ENCODE results near the gene WDR48. TPM values are rescaled to one million over a fixed set of nuclear protein-coding genes. Genes with fewer than 3 reads are reported as not detected.

The WDR48 gene
- total RNA-seq, 1 experiment from 2014 or later: 34.1 TPM

DNA sequence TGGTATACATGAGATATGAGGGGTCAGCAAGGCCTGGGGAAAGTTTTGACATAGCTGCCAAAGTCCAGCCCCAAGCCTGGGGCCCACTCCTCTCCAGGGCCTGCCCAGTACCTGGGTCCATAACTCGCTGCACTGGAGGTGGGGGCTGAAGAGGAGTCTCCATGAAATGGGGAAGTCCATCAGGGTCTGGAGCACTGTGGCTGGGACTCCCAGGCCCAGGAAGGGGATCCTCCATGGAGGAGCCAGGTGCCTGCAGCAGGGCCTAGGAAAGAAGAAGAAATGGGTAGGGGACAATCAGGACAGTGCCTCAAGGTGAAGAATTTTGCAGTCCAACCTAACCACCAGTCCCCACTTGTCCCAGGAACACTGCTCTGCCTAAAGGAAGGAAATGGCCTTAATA is 47.4 kb downstream of the WDR48 start:
- BruUV-seq (replicated peaks): no TSS peak
- Mint-ChIP-seq H3K4me3 (ENCODE audit: low read depth, unreplicated experiment) (no peak overlapping the region), H3K9me3 (ENCODE audit: low read depth, unreplicated experiment) (no peaks in the 10 kb centered on the region), H3K4me1 (ENCODE audit: low read depth, unreplicated experiment) (peaks cover 36% of the 10 kb centered on the region), H3K36me3 (ENCODE audit: insufficient read depth, unreplicated experiment) (peaks cover 31% of the 10 kb centered on the region), H3K27ac (ENCODE audit: unreplicated experiment) (no peak overlapping the region), H3K27me3 (ENCODE audit: unreplicated experiment) (no peaks in the 10 kb centered on the region)
- DNase-seq: no peak
- CTCF ChIA-PET: no interaction called here
- TF ChIP-seq, protein P1, sequence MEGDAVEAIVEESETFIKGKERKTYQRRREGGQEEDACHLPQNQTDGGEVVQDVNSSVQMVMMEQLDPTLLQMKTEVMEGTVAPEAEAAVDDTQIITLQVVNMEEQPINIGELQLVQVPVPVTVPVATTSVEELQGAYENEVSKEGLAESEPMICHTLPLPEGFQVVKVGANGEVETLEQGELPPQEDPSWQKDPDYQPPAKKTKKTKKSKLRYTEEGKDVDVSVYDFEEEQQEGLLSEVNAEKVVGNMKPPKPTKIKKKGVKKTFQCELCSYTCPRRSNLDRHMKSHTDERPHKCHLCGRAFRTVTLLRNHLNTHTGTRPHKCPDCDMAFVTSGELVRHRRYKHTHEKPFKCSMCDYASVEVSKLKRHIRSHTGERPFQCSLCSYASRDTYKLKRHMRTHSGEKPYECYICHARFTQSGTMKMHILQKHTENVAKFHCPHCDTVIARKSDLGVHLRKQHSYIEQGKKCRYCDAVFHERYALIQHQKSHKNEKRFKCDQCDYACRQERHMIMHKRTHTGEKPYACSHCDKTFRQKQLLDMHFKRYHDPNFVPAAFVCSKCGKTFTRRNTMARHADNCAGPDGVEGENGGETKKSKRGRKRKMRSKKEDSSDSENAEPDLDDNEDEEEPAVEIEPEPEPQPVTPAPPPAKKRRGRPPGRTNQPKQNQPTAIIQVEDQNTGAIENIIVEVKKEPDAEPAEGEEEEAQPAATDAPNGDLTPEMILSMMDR (IDR thresholded peaks at IDR 0.05; ENCODE audit: unreplicated experiment): no peak
- intact Hi-C loops (cut with micrococcal nuclease; ENCODE audit: unreplicated experiment): no loop called here

DNA sequence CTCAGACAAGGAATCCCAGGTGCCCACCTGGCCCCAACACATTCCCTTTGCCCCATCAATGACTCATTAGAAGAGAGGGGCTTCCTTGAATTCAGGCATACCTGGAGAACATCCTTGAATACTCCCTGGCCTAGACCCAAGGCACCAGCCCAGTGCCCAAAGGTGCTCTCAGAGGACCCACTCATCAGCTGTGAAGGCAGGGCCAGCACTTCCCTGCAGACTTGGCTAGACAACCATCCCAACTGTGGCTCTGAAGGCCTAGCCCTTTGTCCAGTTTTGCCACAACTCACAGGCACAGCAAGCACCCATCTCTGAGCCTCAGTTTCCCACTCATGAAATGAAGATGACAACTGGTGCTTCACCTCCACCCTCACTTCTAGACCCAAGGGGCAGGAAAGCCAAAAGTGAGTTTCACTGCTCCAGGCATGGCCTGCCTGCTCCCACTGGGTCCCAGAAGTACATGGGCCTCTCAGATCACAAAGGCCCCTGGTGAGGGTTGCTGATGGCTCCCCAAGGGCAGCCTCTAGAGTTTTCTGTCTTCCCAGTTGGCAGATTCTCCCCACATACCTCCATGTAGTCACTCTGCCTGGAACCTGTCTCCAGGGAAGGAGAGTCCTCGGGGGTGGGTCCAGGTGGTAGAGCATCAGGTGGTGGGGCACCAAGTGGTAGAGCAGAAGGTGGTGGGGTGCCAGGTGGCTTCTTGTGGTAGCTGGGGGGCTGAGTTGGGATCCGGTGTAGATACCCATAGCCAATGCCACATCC is 48.1 kb downstream of the WDR48 start:
- no peaks in the 10 kb centered on the region for H3K27me3 Mint-ChIP-seq (ENCODE audit: unreplicated experiment)
- TF ChIP-seq, protein P1 (IDR thresholded peaks at IDR 0.05; ENCODE audit: unreplicated experiment): no peak
- H3K9me3 Mint-ChIP-seq (ENCODE audit: low read depth, unreplicated experiment): no peaks in the 10 kb centered on the region
- no peak overlapping the region for H3K27ac Mint-ChIP-seq (ENCODE audit: unreplicated experiment)
- intact Hi-C loops (cut with micrococcal nuclease; ENCODE audit: unreplicated experiment): no loop called here
- no TSS peak for BruUV-seq (replicated peaks)
- peaks cover 39% of the 10 kb centered on the region for H3K4me1 Mint-ChIP-seq (ENCODE audit: low read depth, unreplicated experiment)
- CTCF ChIA-PET: no interaction called here
- H3K36me3 Mint-ChIP-seq (ENCODE audit: insufficient read depth, unreplicated experiment): peaks cover 32% of the 10 kb centered on the region
- DNase-seq: no peak
- no peak overlapping the region for H3K4me3 Mint-ChIP-seq (ENCODE audit: low read depth, unreplicated experiment)

DNA sequence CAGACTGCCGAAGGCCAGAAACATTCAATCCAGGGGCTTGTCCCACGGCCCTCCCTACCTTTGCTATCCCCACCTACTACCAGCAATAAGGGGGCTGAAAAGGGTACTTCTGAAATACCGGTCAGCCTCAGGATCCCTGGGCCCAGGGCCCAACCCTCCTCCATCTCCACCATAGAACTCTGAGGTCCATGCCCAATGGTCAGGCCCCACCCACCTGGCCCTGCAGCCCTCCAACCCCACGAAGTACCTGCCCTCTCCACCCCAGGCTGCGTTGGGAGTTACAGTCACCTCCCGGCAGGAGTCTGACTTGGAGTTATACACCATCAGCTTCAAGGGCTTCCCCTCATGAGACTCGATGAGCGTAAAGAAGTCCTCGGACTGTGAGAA is 48.7 kb downstream of the WDR48 start:
- CTCF ChIA-PET: interaction anchor here (1.0 kb wide), 1 partner anchor 25 kb away, joined by 3 read pairs; no protein-coding TSS in a partner anchor
- Mint-ChIP-seq H3K36me3 (ENCODE audit: insufficient read depth, unreplicated experiment) (peaks cover 36% of the 10 kb centered on the region), H3K9me3 (ENCODE audit: low read depth, unreplicated experiment) (no peaks in the 10 kb centered on the region), H3K27ac (ENCODE audit: unreplicated experiment) (no peak overlapping the region), H3K27me3 (ENCODE audit: unreplicated experiment) (no peaks in the 10 kb centered on the region), H3K4me3 (ENCODE audit: low read depth, unreplicated experiment) (no peak overlapping the region), H3K4me1 (ENCODE audit: low read depth, unreplicated experiment) (peaks cover 45% of the 10 kb centered on the region)
- intact Hi-C loops (cut with micrococcal nuclease; ENCODE audit: unreplicated experiment): no loop called here
- TF ChIP-seq, protein P1 (IDR thresholded peaks at IDR 0.05; ENCODE audit: unreplicated experiment): no peak
- no TSS peak for BruUV-seq (replicated peaks)
- no peak for DNase-seq

DNA sequence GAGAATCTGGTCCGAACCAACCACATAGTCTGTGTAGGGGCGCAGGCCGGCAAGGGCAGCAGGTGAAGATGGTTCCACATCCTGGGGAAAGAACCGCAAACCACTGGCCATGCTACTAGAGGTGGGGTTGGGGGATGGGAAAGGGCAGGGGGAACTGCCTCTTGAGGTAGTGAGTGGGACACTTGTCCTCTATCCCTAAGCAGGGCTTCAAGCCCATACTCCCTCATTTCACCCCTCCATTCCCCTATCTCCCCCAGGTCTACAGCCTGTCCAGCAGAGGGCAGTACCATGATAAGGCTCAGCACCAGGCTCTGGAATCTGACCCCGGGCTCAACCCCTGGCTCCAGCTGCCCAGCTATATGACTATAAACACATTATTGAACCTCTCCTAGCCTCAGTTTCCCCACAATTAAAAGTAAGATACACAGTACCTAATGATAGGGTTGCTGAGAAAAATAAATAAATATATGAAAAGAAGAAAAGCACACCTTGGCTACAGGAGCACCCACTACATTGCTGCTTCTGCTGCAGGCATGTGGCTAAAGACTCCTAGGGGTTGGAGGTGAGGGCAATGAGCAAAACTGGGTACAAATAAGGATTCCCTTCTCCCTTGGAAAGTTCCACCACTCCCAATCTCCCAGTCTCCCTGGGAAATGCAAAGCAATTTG is 49.3 kb downstream of the WDR48 start:
- H3K4me1 Mint-ChIP-seq (ENCODE audit: low read depth, unreplicated experiment): peaks cover 50% of the 10 kb centered on the region
- intact Hi-C loops (cut with micrococcal nuclease; ENCODE audit: unreplicated experiment): loop anchor here (1.0 kb wide), 1 partner anchor 187 kb away; no protein-coding TSS in a partner anchor
- no peaks in the 10 kb centered on the region for H3K9me3 Mint-ChIP-seq (ENCODE audit: low read depth, unreplicated experiment)
- no peak overlapping the region for H3K4me3 Mint-ChIP-seq (ENCODE audit: low read depth, unreplicated experiment)
- CTCF ChIA-PET: interaction anchor here (1.0 kb wide), 2 partner anchors 25 to 187 kb away, joined by 3 to 4 read pairs; no protein-coding TSS in a partner anchor
- TF ChIP-seq, protein P1 (IDR thresholded peaks at IDR 0.05; ENCODE audit: unreplicated experiment): peak; percentile 71
- H3K36me3 Mint-ChIP-seq (ENCODE audit: insufficient read depth, unreplicated experiment): peaks cover 38% of the 10 kb centered on the region
- no peak overlapping the region for H3K27ac Mint-ChIP-seq (ENCODE audit: unreplicated experiment)
- BruUV-seq (replicated peaks): no TSS peak
- no peaks in the 10 kb centered on the region for H3K27me3 Mint-ChIP-seq (ENCODE audit: unreplicated experiment)
- peak; percentile 58 for DNase-seq

Data from Calu3 (cell line).